ENCODE results near the gene ZBTB18. TPM values are rescaled to one million over a fixed set of nuclear protein-coding genes. Genes with fewer than 3 reads are reported as not detected.

Gene ZBTB18
- total RNA-seq, 2 donors from 2014 or later = 15.4 to 17.9 TPM

DNA sequence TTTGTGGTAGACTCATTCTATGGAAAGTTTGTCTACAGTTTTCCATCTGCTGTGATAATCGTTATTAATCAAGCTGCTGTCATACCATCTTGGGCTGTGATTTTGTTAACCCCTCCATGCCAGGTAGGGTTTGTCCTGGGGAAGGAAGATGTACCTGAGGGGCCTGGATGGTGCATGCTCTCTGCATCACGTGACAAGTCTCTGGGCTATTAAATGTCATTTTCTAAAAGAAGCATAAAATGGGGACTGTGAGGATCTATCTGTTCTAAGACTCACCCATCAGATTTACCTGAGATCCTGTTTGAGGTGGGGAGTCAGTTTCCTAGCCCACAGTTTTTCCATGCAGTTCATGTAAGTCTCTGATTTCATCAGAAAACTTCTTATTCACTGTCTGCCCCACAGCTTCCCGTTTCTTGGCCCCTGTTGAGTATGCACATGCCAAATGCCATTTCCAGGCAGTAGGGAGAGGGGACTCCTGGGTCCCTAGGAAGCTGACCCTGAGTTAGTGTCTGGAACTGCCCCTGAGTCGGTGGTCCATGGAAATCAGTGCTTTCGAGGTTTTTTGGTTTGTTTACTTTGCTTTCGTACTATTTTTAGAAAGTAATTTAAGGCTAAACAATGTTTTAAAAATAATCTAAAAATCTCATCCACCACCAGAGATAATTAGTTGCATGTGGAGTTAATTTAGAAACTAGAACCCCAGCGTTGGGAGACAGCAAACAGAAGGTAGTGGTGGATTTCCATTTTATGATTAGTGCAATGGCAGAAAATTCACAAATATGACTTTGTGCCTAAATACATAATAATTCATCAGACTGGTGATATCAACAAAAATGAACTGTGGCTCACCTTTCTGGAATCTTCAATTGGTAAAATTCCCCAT is 46.7 kb downstream of the ZBTB18 start:
- Histone ChIP-seq H3K9ac (ENCODE audit: extremely low read depth, low read length, poor library complexity, severe bottlenecking) (no peak overlapping the region), H3K27ac (ENCODE audit: low read depth, low read length) (no peak overlapping the region), H3K4me3 (ENCODE audit: low read length) (no peak overlapping the region), H3K4me1 (ENCODE audit: control insufficient read depth, insufficient read depth, low read length) (no peaks in the 10 kb centered on the region), H3K36me3 (ENCODE audit: control insufficient read depth, insufficient read depth, low read length) (no peaks in the 10 kb centered on the region), H3K27me3 (ENCODE audit: control insufficient read depth, insufficient read depth, low read length, poor library complexity, severe bottlenecking) (no peaks in the 10 kb centered on the region), H3K9me3 (ENCODE audit: control insufficient read depth, low read length) (no peaks in the 10 kb centered on the region)
- H3K27me3 Mint-ChIP-seq (ENCODE audit: insufficient read depth) = no peaks in the 10 kb centered on the region
- 87 to 90% methylated on average over 3 to 5 of the region's 7 CpGs for WGBS, 2 experiments (ENCODE audit: insufficient coverage in 1 of 2, insufficient read length in 1 of 2)
- no peaks in the 10 kb centered on the region for H3K4me1 Mint-ChIP-seq
- DNase-seq = no peak
- H3K27ac Mint-ChIP-seq = no peak overlapping the region
- no peak overlapping the region for H3K4me3 Mint-ChIP-seq
- H3K9me3 Mint-ChIP-seq = peaks cover 7% of the 10 kb centered on the region
- TF ChIP-seq, protein P1, sequence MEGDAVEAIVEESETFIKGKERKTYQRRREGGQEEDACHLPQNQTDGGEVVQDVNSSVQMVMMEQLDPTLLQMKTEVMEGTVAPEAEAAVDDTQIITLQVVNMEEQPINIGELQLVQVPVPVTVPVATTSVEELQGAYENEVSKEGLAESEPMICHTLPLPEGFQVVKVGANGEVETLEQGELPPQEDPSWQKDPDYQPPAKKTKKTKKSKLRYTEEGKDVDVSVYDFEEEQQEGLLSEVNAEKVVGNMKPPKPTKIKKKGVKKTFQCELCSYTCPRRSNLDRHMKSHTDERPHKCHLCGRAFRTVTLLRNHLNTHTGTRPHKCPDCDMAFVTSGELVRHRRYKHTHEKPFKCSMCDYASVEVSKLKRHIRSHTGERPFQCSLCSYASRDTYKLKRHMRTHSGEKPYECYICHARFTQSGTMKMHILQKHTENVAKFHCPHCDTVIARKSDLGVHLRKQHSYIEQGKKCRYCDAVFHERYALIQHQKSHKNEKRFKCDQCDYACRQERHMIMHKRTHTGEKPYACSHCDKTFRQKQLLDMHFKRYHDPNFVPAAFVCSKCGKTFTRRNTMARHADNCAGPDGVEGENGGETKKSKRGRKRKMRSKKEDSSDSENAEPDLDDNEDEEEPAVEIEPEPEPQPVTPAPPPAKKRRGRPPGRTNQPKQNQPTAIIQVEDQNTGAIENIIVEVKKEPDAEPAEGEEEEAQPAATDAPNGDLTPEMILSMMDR (conservative IDR thresholded peaks at IDR 0.05) = no peak
- no peaks in the 10 kb centered on the region for H3K36me3 Mint-ChIP-seq (ENCODE audit: low read depth)

DNA sequence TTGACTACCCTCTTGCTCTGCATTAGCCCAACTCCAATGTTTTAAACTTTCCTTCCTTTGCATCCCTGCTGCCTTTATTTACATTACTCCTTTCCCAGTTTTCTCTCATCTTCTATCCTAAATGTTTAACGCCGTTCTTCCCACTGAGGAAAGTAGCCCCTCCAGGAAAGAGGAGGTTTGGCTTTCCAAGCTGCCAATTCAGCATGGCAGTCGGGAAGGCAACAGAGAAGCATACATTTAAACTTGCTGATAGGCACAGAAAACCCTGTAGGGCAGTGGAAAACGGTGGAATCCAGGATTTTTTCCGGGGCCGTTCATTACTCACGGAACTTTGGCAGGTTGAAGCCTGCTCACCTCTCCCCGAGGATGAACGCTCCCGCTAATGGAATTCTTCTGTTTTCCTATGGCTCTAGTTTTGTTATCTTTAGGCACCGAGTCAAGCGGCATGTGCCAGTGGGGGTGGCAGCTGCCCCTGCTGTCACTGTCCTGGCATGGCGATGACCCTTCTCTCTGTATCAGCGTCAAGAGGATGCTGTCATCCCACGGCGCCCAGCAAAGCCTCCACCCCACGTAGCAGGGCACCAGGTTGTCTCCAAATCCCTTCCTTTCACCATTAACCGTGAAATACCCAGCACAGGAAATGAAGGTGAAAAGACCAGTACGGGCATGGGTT is 48.3 kb downstream of the ZBTB18 start:
- no peak overlapping the region for H3K4me3 Mint-ChIP-seq

DNA sequence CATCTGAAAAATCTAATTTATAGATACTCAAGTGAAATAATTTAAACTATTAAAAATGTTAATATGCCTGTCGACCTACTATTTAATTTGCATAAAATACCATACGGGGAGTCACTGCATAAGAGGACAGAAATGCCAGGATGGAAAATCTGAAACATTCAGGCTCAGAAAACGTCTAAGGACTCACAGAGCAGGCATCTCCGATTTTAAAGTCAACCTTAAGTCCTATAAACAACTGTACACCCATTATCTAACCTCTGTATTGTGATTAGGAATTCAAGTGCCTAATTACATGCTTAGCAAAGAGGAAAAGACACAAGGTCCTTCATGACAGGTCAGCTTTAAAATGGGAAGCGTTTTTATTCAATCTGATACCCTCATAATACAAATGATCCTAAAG is 49.2 kb downstream of the ZBTB18 start:
- H3K27ac ChIP-seq (ENCODE audit: low read depth, low read length) = no peak overlapping the region
- no peak for DNase-seq
- no peak overlapping the region for H3K9ac ChIP-seq (ENCODE audit: extremely low read depth, low read length, poor library complexity, severe bottlenecking)
- no peaks in the 10 kb centered on the region for H3K9me3 ChIP-seq (ENCODE audit: control insufficient read depth, low read length)
- WGBS, 2 experiments (ENCODE audit: insufficient coverage in 1 of 2, insufficient read length in 1 of 2) = 78 to 93% methylated on average over 3 to 5 of the region's 5 CpGs
- no peaks in the 10 kb centered on the region for H3K36me3 ChIP-seq (ENCODE audit: control insufficient read depth, insufficient read depth, low read length)
- TF ChIP-seq, protein P1 (conservative IDR thresholded peaks at IDR 0.05) = no peak
- Mint-ChIP-seq H3K4me1 (peaks cover 3% of the 10 kb centered on the region), H3K9me3 (peaks cover 7% of the 10 kb centered on the region), H3K4me3 (no peak overlapping the region), H3K27me3 (ENCODE audit: insufficient read depth) (no peaks in the 10 kb centered on the region), H3K36me3 (ENCODE audit: low read depth) (no peaks in the 10 kb centered on the region), H3K27ac (no peak overlapping the region)
- H3K4me1 ChIP-seq (ENCODE audit: control insufficient read depth, insufficient read depth, low read length) = no peaks in the 10 kb centered on the region
- H3K27me3 ChIP-seq (ENCODE audit: control insufficient read depth, insufficient read depth, low read length, poor library complexity, severe bottlenecking) = no peaks in the 10 kb centered on the region
- H3K4me3 ChIP-seq (ENCODE audit: low read length) = no peak overlapping the region

More for the DNA sequence above, 48.3 kb downstream of the ZBTB18 start:
- H3K9me3 ChIP-seq (ENCODE audit: control insufficient read depth, low read length) = no peaks in the 10 kb centered on the region
- H3K9ac ChIP-seq (ENCODE audit: extremely low read depth, low read length, poor library complexity, severe bottlenecking) = no peak overlapping the region
- TF ChIP-seq, protein P1 (conservative IDR thresholded peaks at IDR 0.05) = no peak
- no peaks in the 10 kb centered on the region for H3K27me3 ChIP-seq (ENCODE audit: control insufficient read depth, insufficient read depth, low read length, poor library complexity, severe bottlenecking)
- H3K4me1 ChIP-seq (ENCODE audit: control insufficient read depth, insufficient read depth, low read length) = no peaks in the 10 kb centered on the region
- Mint-ChIP-seq H3K27me3 (ENCODE audit: insufficient read depth) (no peaks in the 10 kb centered on the region), H3K27ac (no peak overlapping the region), H3K9me3 (peaks cover 7% of the 10 kb centered on the region), H3K36me3 (ENCODE audit: low read depth) (no peaks in the 10 kb centered on the region), H3K4me1 (no peaks in the 10 kb centered on the region)
- no peak overlapping the region for H3K4me3 ChIP-seq (ENCODE audit: low read length)
- WGBS, 2 experiments (ENCODE audit: insufficient coverage in 1 of 2, insufficient read length in 1 of 2) = 93 to 96% methylated on average over 14 to 19 of the region's 19 CpGs
- no peak overlapping the region for H3K27ac ChIP-seq (ENCODE audit: low read depth, low read length)
- H3K36me3 ChIP-seq (ENCODE audit: control insufficient read depth, insufficient read depth, low read length) = no peaks in the 10 kb centered on the region
- DNase-seq = no peak
